ENCODE measurements around the gene CPLX4. TPM values are rescaled to one million over a fixed set of nuclear protein-coding genes. Genes with fewer than 3 reads are reported as not detected.

CPLX4 gene
- total and polyA plus RNA-seq, 7 experiments from 2014 or later, result not detected

GRCh38 chr18:59357928-59358327 lies 39.5 kb upstream of the CPLX4 start:
- Histone ChIP-seq H3K27ac (ENCODE audit: low read depth, low read length) (peak overlapping the region; percentile 86), H3K9me3 (ENCODE audit: control insufficient read depth in 2 of 3, low read length in 3 of 3) (no peaks in the 10 kb centered on the region), H3K27me3 (ENCODE audit: control insufficient read depth in 2 of 2, insufficient read depth in 2 of 2, low read length in 2 of 2) (no peaks in the 10 kb centered on the region), H3K4me1 (ENCODE audit: control insufficient read depth in 2 of 2, insufficient read depth in 2 of 2, low read length in 2 of 2) (peaks cover 3 to 20% of the 10 kb centered on the region in 2 donors), H3K4me3 (ENCODE audit: low read length) (peak overlapping the region; percentile 81), H3K36me3 (ENCODE audit: control insufficient read depth in 2 of 3, insufficient read depth in 3 of 3, low read length in 3 of 3) (peaks cover 0 to 18% (median 0%) of the 10 kb centered on the region in 3 experiments)
- intact Hi-C loops (cut with micrococcal nuclease), result loop anchor here (1.0 to 5.0 kb wide), 6 partner anchors 17 to 1737 kb away; partner anchors contain the start of gene NARS1 (in 2 of the 2)
- ATAC-seq (no peak), DNase-seq (peak in 5 of 9 donors; percentile 7 to 22 (median 12))
- peak overlapping the region; percentile 90 to 98 (median 93) for H3K27ac Mint-ChIP-seq
- ChIA-PET CTCF (interaction anchor here (1.1 kb wide), 1 partner anchor 22 kb away, joined by 3 read pairs; no protein-coding TSS in a partner anchor), POLR2A (no interaction called here)
- peaks cover 0 to 2% (median 0%) of the 10 kb centered on the region in 5 donors for H3K27me3 Mint-ChIP-seq
- H3K4me1 Mint-ChIP-seq, result peaks cover 13 to 51% (median 40%) of the 10 kb centered on the region in 7 donors
- H3K9me3 Mint-ChIP-seq, result peaks cover 0 to 2% (median 0%) of the 10 kb centered on the region in 11 donors
- H3K4me3 Mint-ChIP-seq, result peak overlapping the region; percentile 88 to 99 (median 96)
- H3K36me3 Mint-ChIP-seq, result peaks cover 0 to 30% (median 9%) of the 10 kb centered on the region in 5 donors

GRCh38 chr18:59354731-59355130 lies 36.3 kb upstream of the CPLX4 start:
- CTCF ChIA-PET, result no interaction called here
- POLR2A ChIA-PET, result no interaction called here
- peaks cover 8 to 49% (median 24%) of the 10 kb centered on the region in 5 donors for H3K36me3 Mint-ChIP-seq
- no peaks in the 10 kb centered on the region for H3K27me3 ChIP-seq (ENCODE audit: control insufficient read depth in 2 of 2, insufficient read depth in 2 of 2, low read length in 2 of 2)
- H3K27ac Mint-ChIP-seq, result peak overlapping the region in 1 of 9 donors; percentile 65
- H3K4me3 ChIP-seq (ENCODE audit: low read length), result no peak overlapping the region
- H3K36me3 ChIP-seq (ENCODE audit: control insufficient read depth in 2 of 3, insufficient read depth in 3 of 3, low read length in 3 of 3), result peaks cover 4 to 41% (median 6%) of the 10 kb centered on the region in 3 experiments
- intact Hi-C loops (cut with micrococcal nuclease), result loop anchor here in 1 of 2 donors (5.0 kb wide), 2 partner anchors 87 to 1732 kb away; partner anchors contain the start of gene NARS1
- peaks cover 0 to 2% (median 0%) of the 10 kb centered on the region in 5 donors for H3K27me3 Mint-ChIP-seq
- H3K4me1 Mint-ChIP-seq, result peaks cover 17 to 61% (median 36%) of the 10 kb centered on the region in 7 donors
- H3K9me3 ChIP-seq (ENCODE audit: control insufficient read depth in 2 of 3, low read length in 3 of 3), result no peaks in the 10 kb centered on the region
- DNase-seq (no peak), ATAC-seq (no peak)
- no peak overlapping the region for H3K4me3 Mint-ChIP-seq
- H3K9me3 Mint-ChIP-seq, result peaks cover 0 to 2% (median 0%) of the 10 kb centered on the region in 11 donors
- H3K4me1 ChIP-seq (ENCODE audit: control insufficient read depth in 2 of 2, insufficient read depth in 2 of 2, low read length in 2 of 2), result peaks cover 3 to 17% of the 10 kb centered on the region in 2 donors
- no peak overlapping the region for H3K27ac ChIP-seq (ENCODE audit: low read depth, low read length)

GRCh38 chr18:59353079-59353680 lies 34.7 kb upstream of the CPLX4 start:
- Mint-ChIP-seq H3K9me3 (no peaks in the 10 kb centered on the region), H3K36me3 (peaks cover 8 to 55% (median 39%) of the 10 kb centered on the region in 5 donors), H3K4me3 (no peak overlapping the region), H3K4me1 (peaks cover 13 to 57% (median 27%) of the 10 kb centered on the region in 7 donors), H3K27me3 (no peaks in the 10 kb centered on the region), H3K27ac (peak overlapping the region in 3 of 9 donors; percentile 19 to 85 (median 40))
- ChIA-PET CTCF (interaction anchor here (0.7 kb wide), 1 partner anchor 10 kb away, joined by 3 read pairs; no protein-coding TSS in a partner anchor), POLR2A (no interaction called here)
- peaks cover 4 to 49% (median 20%) of the 10 kb centered on the region in 3 experiments for H3K36me3 ChIP-seq (ENCODE audit: control insufficient read depth in 2 of 3, insufficient read depth in 3 of 3, low read length in 3 of 3)
- no peak overlapping the region for H3K27ac ChIP-seq (ENCODE audit: low read depth, low read length)
- intact Hi-C loops (cut with micrococcal nuclease), result no loop called here
- peaks cover 3 to 13% of the 10 kb centered on the region in 2 donors for H3K4me1 ChIP-seq (ENCODE audit: control insufficient read depth in 2 of 2, insufficient read depth in 2 of 2, low read length in 2 of 2)
- H3K9me3 ChIP-seq (ENCODE audit: control insufficient read depth in 2 of 3, low read length in 3 of 3), result no peaks in the 10 kb centered on the region
- ATAC-seq, result no peak
- DNase-seq, result no peak
- no peaks in the 10 kb centered on the region for H3K27me3 ChIP-seq (ENCODE audit: control insufficient read depth in 2 of 2, insufficient read depth in 2 of 2, low read length in 2 of 2)
- H3K4me3 ChIP-seq (ENCODE audit: low read length), result no peak overlapping the region

GRCh38 chr18:59352250-59352855 lies 33.9 kb upstream of the CPLX4 start:
- ATAC-seq, result no peak
- peak overlapping the region in 4 of 9 donors; percentile 4 to 41 (median 25) for H3K27ac Mint-ChIP-seq

GRCh38 chr18:59345556-59345955 lies 27.1 kb upstream of the CPLX4 start:
- H3K9me3 Mint-ChIP-seq, result peaks cover 0 to 31% (median 17%) of the 10 kb centered on the region in 11 donors
- DNase-seq, result no peak
- H3K4me3 Mint-ChIP-seq, result no peak overlapping the region
- Histone ChIP-seq H3K27me3 (ENCODE audit: control insufficient read depth in 2 of 2, insufficient read depth in 2 of 2, low read length in 2 of 2) (no peaks in the 10 kb centered on the region), H3K27ac (ENCODE audit: low read depth, low read length) (no peak overlapping the region), H3K4me1 (ENCODE audit: control insufficient read depth in 2 of 2, insufficient read depth in 2 of 2, low read length in 2 of 2) (no peaks in the 10 kb centered on the region), H3K4me3 (ENCODE audit: low read length) (no peak overlapping the region), H3K36me3 (ENCODE audit: control insufficient read depth in 2 of 3, insufficient read depth in 3 of 3, low read length in 3 of 3) (peaks cover 0 to 71% (median 40%) of the 10 kb centered on the region in 3 experiments), H3K9me3 (ENCODE audit: control insufficient read depth in 2 of 3, low read length in 3 of 3) (no peaks in the 10 kb centered on the region)
- no peaks in the 10 kb centered on the region for H3K27me3 Mint-ChIP-seq
- intact Hi-C loops (cut with micrococcal nuclease), result no loop called here
- peaks cover 6 to 41% (median 37%) of the 10 kb centered on the region in 7 donors for H3K4me1 Mint-ChIP-seq
- no peak overlapping the region for H3K27ac Mint-ChIP-seq
- CTCF ChIA-PET, result no interaction called here
- peaks cover 45 to 84% (median 77%) of the 10 kb centered on the region in 5 donors for H3K36me3 Mint-ChIP-seq
- ATAC-seq, result no peak
- POLR2A ChIA-PET, result no interaction called here

More at GRCh38 chr18:59352250-59352855, 33.9 kb upstream of the CPLX4 start:
- H3K9me3 Mint-ChIP-seq, result no peaks in the 10 kb centered on the region
- H3K4me1 Mint-ChIP-seq, result peaks cover 11 to 51% (median 21%) of the 10 kb centered on the region in 7 donors
- H3K4me3 Mint-ChIP-seq, result peak overlapping the region in 1 of 10 donors; percentile 20
- ChIA-PET CTCF (no interaction called here), POLR2A (no interaction called here)
- no peaks in the 10 kb centered on the region for H3K27me3 ChIP-seq (ENCODE audit: control insufficient read depth in 2 of 2, insufficient read depth in 2 of 2, low read length in 2 of 2)
- no peak overlapping the region for H3K4me3 ChIP-seq (ENCODE audit: low read length)
- H3K36me3 Mint-ChIP-seq, result peaks cover 8 to 57% (median 45%) of the 10 kb centered on the region in 5 donors
- DNase-seq, result no peak
- peaks cover 4 to 57% (median 26%) of the 10 kb centered on the region in 3 experiments for H3K36me3 ChIP-seq (ENCODE audit: control insufficient read depth in 2 of 3, insufficient read depth in 3 of 3, low read length in 3 of 3)
- no peak overlapping the region for H3K27ac ChIP-seq (ENCODE audit: low read depth, low read length)
- no peaks in the 10 kb centered on the region for H3K9me3 ChIP-seq (ENCODE audit: control insufficient read depth in 2 of 3, low read length in 3 of 3)
- H3K27me3 Mint-ChIP-seq, result no peaks in the 10 kb centered on the region
- H3K4me1 ChIP-seq (ENCODE audit: control insufficient read depth in 2 of 2, insufficient read depth in 2 of 2, low read length in 2 of 2), result peaks cover 3 to 5% of the 10 kb centered on the region in 2 donors
- intact Hi-C loops (cut with micrococcal nuclease), result no loop called here

GRCh38 chr18:59344996-59345395 lies 26.5 kb upstream of the CPLX4 start:
- DNase-seq, result no peak
- H3K4me3 Mint-ChIP-seq, result no peak overlapping the region
- H3K4me3 ChIP-seq (ENCODE audit: low read length), result no peak overlapping the region
- H3K9me3 Mint-ChIP-seq, result peaks cover 0 to 37% (median 20%) of the 10 kb centered on the region in 11 donors
- intact Hi-C loops (cut with micrococcal nuclease), result no loop called here
- no peak for ATAC-seq
- no peaks in the 10 kb centered on the region for H3K27me3 ChIP-seq (ENCODE audit: control insufficient read depth in 2 of 2, insufficient read depth in 2 of 2, low read length in 2 of 2)
- ChIA-PET POLR2A (no interaction called here), CTCF (no interaction called here)
- peaks cover 0 to 5% (median 0%) of the 10 kb centered on the region in 3 experiments for H3K9me3 ChIP-seq (ENCODE audit: control insufficient read depth in 2 of 3, low read length in 3 of 3)
- no peak overlapping the region for H3K27ac Mint-ChIP-seq
- H3K4me1 ChIP-seq (ENCODE audit: control insufficient read depth in 2 of 2, insufficient read depth in 2 of 2, low read length in 2 of 2), result no peaks in the 10 kb centered on the region
- H3K36me3 ChIP-seq (ENCODE audit: control insufficient read depth in 2 of 3, insufficient read depth in 3 of 3, low read length in 3 of 3), result peaks cover 5 to 76% (median 41%) of the 10 kb centered on the region in 3 experiments
- H3K27ac ChIP-seq (ENCODE audit: low read depth, low read length), result no peak overlapping the region
- H3K4me1 Mint-ChIP-seq, result peaks cover 6 to 41% (median 37%) of the 10 kb centered on the region in 7 donors
- H3K27me3 Mint-ChIP-seq, result no peaks in the 10 kb centered on the region
- H3K36me3 Mint-ChIP-seq, result peaks cover 45 to 90% (median 82%) of the 10 kb centered on the region in 5 donors

Data from naive thymus-derived CD4-positive, alpha-beta T cell (primary cell).